Spinal cord (tissue), 10 donors: ENCODE data around the gene TTC28. TPM values are rescaled to one million over a fixed set of nuclear protein-coding genes. Genes with fewer than 3 reads are reported as not detected.
"Not testable (repeated sequence)": the region's sequence is repeated elsewhere in the genome, so short reads cannot be mapped to it uniquely, and the experiment has no call there.

Experiments
- DNase-seq, 6 donors: peaks; one replicate each; pipeline versions ENCODE4 v3.0.0 to v3.0.0-alpha.2; 2013 to 2015; ENCODE audit warnings: low spot score in 6 of 6, low read depth in 4 of 6
- H3K27ac ChIP-seq: one replicate; pipeline ENCODE4 v1.5.1; 2013; ENCODE audit warnings: low read depth, low read length, control low read depth
- H3K27me3 ChIP-seq: one replicate; pipeline ENCODE4 v1.6.1; 2013; ENCODE audit warnings: low read length; ENCODE audit not compliant: control insufficient read depth, insufficient read depth
- H3K36me3 ChIP-seq: one replicate; pipeline ENCODE4 v1.6.1; 2013; ENCODE audit warnings: low read length; ENCODE audit not compliant: control insufficient read depth, insufficient read depth
- H3K4me1 ChIP-seq: one replicate; pipeline ENCODE4 v1.6.1; 2013; ENCODE audit warnings: low read length; ENCODE audit not compliant: control insufficient read depth, insufficient read depth
- H3K4me3 ChIP-seq: one replicate; pipeline ENCODE4 v1.5.1; 2013; ENCODE audit warnings: low read depth, low read length, control low read depth
- H3K9me3 ChIP-seq: one replicate; pipeline ENCODE4 v1.6.1; 2013; ENCODE audit warnings: low read length; ENCODE audit not compliant: control insufficient read depth, insufficient read depth
- WGBS: methylation state at CpG from one replicate; pipeline ENCODE4 v1.1.5; 2013; ENCODE audit warnings: missing lambda C conversion rate; ENCODE audit not compliant: insufficient coverage; 5-methylcytosine and 5-hydroxymethylcytosine counted together
- polyA plus RNA-seq, 2 donors: library from polyadenylated mRNA; unstranded; fragments of 120-200 nt; gene quantifications; one replicate each; pipeline ENCODE4 v1.2.1, GENCODE V29; 2013; ENCODE audit not compliant: insufficient read length in 2 of 2
- total RNA-seq, 2 donors: library from RNA; depleted of rRNA in 1 of 2; stranded (reverse); fragments of 120-200 nt in 1 of 2; fragments of >200 nt in 1 of 2; gene quantifications; one replicate each; pipeline versions ENCODE4 v1.2.3 to v1.2.4, GENCODE V29; 2013 to 2014
- donor health status: healthy.

TTC28 gene
- total and polyA plus RNA-seq, 4 donors, result 19.4 to 44.0 (median 30.4) TPM

- H3K9me3 ChIP-seq, H3K36me3 ChIP-seq, H3K27me3 ChIP-seq, H3K27ac ChIP-seq, H3K4me3 ChIP-seq, DNase-seq, H3K4me1 ChIP-seq: not testable (repeated sequence)
- 100% methylated on average over 1 of the region's 3 CpGs for WGBS
Measured at GRCh38 chr22:28568974-28569373, 110.7 kb downstream of the TTC28 start.

- Histone ChIP-seq H3K4me1 (no peaks in the 10 kb centered on the region), H3K36me3 (no peaks in the 10 kb centered on the region), H3K4me3 (no peak overlapping the region), H3K9me3 (no peaks in the 10 kb centered on the region), H3K27me3 (no peaks in the 10 kb centered on the region), H3K27ac (no peak overlapping the region)
- DNase-seq, result no peak
Measured at GRCh38 chr22:28568099-28568498, 111.5 kb downstream of the TTC28 start.

GRCh38 chr22:28566920-28567499 is 112.6 kb downstream of the TTC28 start:
- H3K36me3 ChIP-seq, H3K4me1 ChIP-seq, H3K9me3 ChIP-seq, H3K27ac ChIP-seq, H3K4me3 ChIP-seq, DNase-seq, H3K27me3 ChIP-seq: not testable (repeated sequence)
- 99% methylated on average over 8 of the region's 12 CpGs for WGBS

- H3K27me3 ChIP-seq, result no peaks in the 10 kb centered on the region
- WGBS, result no CpG with 5 or more reads among the region's 2 CpGs
- no peak overlapping the region for H3K4me3 ChIP-seq
- H3K36me3 ChIP-seq, result no peaks in the 10 kb centered on the region
- H3K27ac ChIP-seq, result no peak overlapping the region
- H3K4me1 ChIP-seq, result no peaks in the 10 kb centered on the region
- no peaks in the 10 kb centered on the region for H3K9me3 ChIP-seq
- no peak for DNase-seq
Measured at GRCh38 chr22:28563636-28564035, 116.0 kb downstream of the TTC28 start.

- H3K4me3 ChIP-seq, result no peak overlapping the region
- no peaks in the 10 kb centered on the region for H3K36me3 ChIP-seq
- no CpG with 5 or more reads among the region's 1 CpG for WGBS
- no peaks in the 10 kb centered on the region for H3K4me1 ChIP-seq
- H3K27me3 ChIP-seq, result no peaks in the 10 kb centered on the region
- no peak for DNase-seq
- no peaks in the 10 kb centered on the region for H3K9me3 ChIP-seq
- no peak overlapping the region for H3K27ac ChIP-seq
Measured at GRCh38 chr22:28562324-28562723, 117.3 kb downstream of the TTC28 start.

GRCh38 chr22:28560743-28561101 is 118.9 kb downstream of the TTC28 start:
- H3K9me3 ChIP-seq, result not testable (repeated sequence)

GRCh38 chr22:28560046-28560742 is 119.4 kb downstream of the TTC28 start:
- no peaks in the 10 kb centered on the region for H3K36me3 ChIP-seq
- no peak overlapping the region for H3K27ac ChIP-seq
- 100% methylated on average over 2 of the region's 2 CpGs for WGBS
- no peaks in the 10 kb centered on the region for H3K27me3 ChIP-seq
- H3K4me1 ChIP-seq, result no peaks in the 10 kb centered on the region
- H3K4me3 ChIP-seq, result no peak overlapping the region
- DNase-seq, result no peak
- peaks cover 4% of the 10 kb centered on the region for H3K9me3 ChIP-seq

More at GRCh38 chr22:28560743-28561101, 118.9 kb downstream of the TTC28 start:
- not testable (repeated sequence) for H3K36me3 ChIP-seq, H3K27me3 ChIP-seq, H3K4me1 ChIP-seq, DNase-seq, H3K4me3 ChIP-seq, H3K27ac ChIP-seq
- 100% methylated on average over 3 of the region's 5 CpGs for WGBS

GRCh38 chr22:28557184-28557583 is 122.5 kb downstream of the TTC28 start:
- no CpG with 5 or more reads among the region's 1 CpG for WGBS
- Histone ChIP-seq H3K4me3 (no peak overlapping the region), H3K36me3 (no peaks in the 10 kb centered on the region), H3K4me1 (no peaks in the 10 kb centered on the region), H3K27me3 (no peaks in the 10 kb centered on the region), H3K9me3 (peaks cover 4% of the 10 kb centered on the region), H3K27ac (no peak overlapping the region)
- no peak for DNase-seq

- DNase-seq, H3K27me3 ChIP-seq, H3K4me3 ChIP-seq, H3K4me1 ChIP-seq, H3K36me3 ChIP-seq, H3K9me3 ChIP-seq, H3K27ac ChIP-seq: not testable (repeated sequence)
- WGBS, result 92% methylated on average over 11 of the region's 51 CpGs
Measured at GRCh38 chr22:28553108-28553866, 126.4 kb downstream of the TTC28 start.

GRCh38 chr22:28548406-28548805 is 131.2 kb downstream of the TTC28 start:
- Histone ChIP-seq H3K4me1 (no peaks in the 10 kb centered on the region), H3K9me3 (no peaks in the 10 kb centered on the region), H3K27ac (no peak overlapping the region), H3K36me3 (no peaks in the 10 kb centered on the region), H3K4me3 (no peak overlapping the region), H3K27me3 (no peaks in the 10 kb centered on the region)
- peak in 3 of 6 donors; percentile 2 to 84 (median 46) for DNase-seq
- WGBS, result no CpG with 5 or more reads among the region's 2 CpGs
